Endothelial cell of umbilical vein (primary cell): ENCODE results near the gene KCNK10. TPM values are rescaled to one million over a fixed set of nuclear protein-coding genes. Genes with fewer than 3 reads are reported as not detected.

Experiments used
- BruUV-seq: library from RNA; stranded (reverse); fragments of 400-500 nt; replicated peaks from 2 replicates; lab custom pipeline; 2021; lab: Mats Ljungman, UMichigan
- CTCF ChIA-PET: fragments of 300-600, 350-600 bp; sonication (Branson Sonifier 250); formaldehyde crosslinking; loops from one replicate; lab custom pipeline; 2021; ENCODE audit warnings: antibody characterized with exemption, inconsistent platforms; lab: Charles Lee
- POLR2A ChIA-PET: fragments of 300-600, 350-600 bp; sonication (Branson Sonifier 250); formaldehyde crosslinking; loops from one replicate; lab custom pipeline; 2021; ENCODE audit warnings: antibody characterized with exemption, inconsistent platforms; lab: Charles Lee
- DNase-seq: peaks from one replicate; pipeline ENCODE4 v3.0.0-alpha.2; 2011; ENCODE audit warnings: low read depth, low spot score
- FAIRE-seq: peaks from 2 replicates; lab custom pipeline; 2011; peaks lifted over from hg19 to GRCh38; lab: Jason Lieb, UNC
- H2AFZ ChIP-seq: 2 replicates; pipeline ENCODE4 v1.6.0; 2012; ENCODE audit warnings: low read depth, low read length, control low read depth, inconsistent platforms
- H3K27ac ChIP-seq: 2 replicates; pipeline ENCODE4 v1.5.1; 2011; ENCODE audit warnings: low read depth, mild to moderate bottlenecking, control low read depth, low read length, moderate library complexity; ENCODE audit not compliant: insufficient read depth
- H3K27me3 ChIP-seq, 2 experiments: 2 replicates each; pipeline versions ENCODE4 v1.6.0 to v1.6.1; 2011; ENCODE audit warnings: low read length in 2 of 2, mixed read lengths in 1 of 2; ENCODE audit not compliant: control insufficient read depth in 2 of 2, insufficient read depth in 2 of 2
- H3K36me3 ChIP-seq, 2 experiments: 2 replicates in 1 of 2; 3 replicates in 1 of 2; pipeline ENCODE4 v1.5.1; 2011; ENCODE audit warnings: low read length in 2 of 2, mild to moderate bottlenecking in 1 of 2, moderate library complexity in 1 of 2; ENCODE audit not compliant: control insufficient read depth in 2 of 2, insufficient read depth in 2 of 2; ENCODE audit errors: extremely low read depth in 1 of 2
- H3K4me1 ChIP-seq: 3 replicates; pipeline ENCODE4 v1.5.1; 2011; ENCODE audit warnings: mild to moderate bottlenecking, low read length; ENCODE audit not compliant: control insufficient read depth, insufficient read depth; ENCODE audit errors: extremely low read depth
- H3K4me2 ChIP-seq: 2 replicates; pipeline ENCODE4 v1.6.1; 2011; ENCODE audit warnings: low read length, control low read depth, mixed read lengths; ENCODE audit not compliant: insufficient read depth
- H3K4me3 ChIP-seq, 3 experiments: fragments of 200-600 bp in 1 of 3; sonication (generic), shearing (Covaris generic) in 1 of 3; replicated peaks in 1 of 3; 2 replicates each; pipeline ENCODE4 v1.5.1; 2011 to 2016; ENCODE audit warnings: control low read depth in 3 of 3, low read length in 3 of 3, mild to moderate bottlenecking in 2 of 3, inconsistent platforms in 1 of 3, low read depth in 1 of 3, moderate library complexity in 1 of 3; ENCODE audit not compliant: insufficient read depth in 1 of 3
- H3K79me2 ChIP-seq: 2 replicates; pipeline ENCODE4 v1.6.0; 2012; ENCODE audit warnings: low read length, inconsistent platforms; ENCODE audit not compliant: control insufficient read depth, insufficient read depth
- H3K9ac ChIP-seq: replicated peaks from 2 replicates; pipeline ENCODE3; 2011; ENCODE audit warnings: low read length, control low read depth; ENCODE audit not compliant: insufficient read depth; ENCODE audit errors: extremely low read depth
- H3K9me1 ChIP-seq: replicated peaks from 3 replicates; pipeline ENCODE4 v1.6.0; 2011; ENCODE audit warnings: mild to moderate bottlenecking, low read length; ENCODE audit not compliant: control insufficient read depth, insufficient read depth; ENCODE audit errors: extremely low read depth
- H3K9me3 ChIP-seq: replicated peaks from 2 replicates; pipeline ENCODE4 v1.5.1; 2012; ENCODE audit warnings: low read length, inconsistent platforms; ENCODE audit not compliant: control insufficient read depth, insufficient read depth
- H4K20me1 ChIP-seq: replicated peaks from 2 replicates; pipeline ENCODE3; 2011; ENCODE audit warnings: mild to moderate bottlenecking, low read length; ENCODE audit not compliant: control insufficient read depth, insufficient read depth; ENCODE audit errors: extremely low read depth
- CTCF ChIP-seq, 2 donors: IDR thresholded peaks; 1 replicate in 1 of 2; 2 replicates in 1 of 2; pipeline ENCODE4 v1.5.1; 2011; ENCODE audit warnings: low read length in 2 of 2, mild to moderate bottlenecking in 2 of 2, moderate library complexity in 2 of 2, control low read depth in 1 of 2, inconsistent platforms in 1 of 2, low read depth in 1 of 2; ENCODE audit not compliant: insufficient read depth in 1 of 2; ENCODE audit errors: extremely low read depth in 1 of 2
- EZH2 ChIP-seq: IDR thresholded peaks from 2 replicates; pipeline ENCODE4 v1.6.1; 2012; ENCODE audit warnings: borderline replicate concordance, low read depth, mild to moderate bottlenecking, moderate library complexity, low read length, inconsistent platforms; ENCODE audit not compliant: severe bottlenecking
- FOS ChIP-seq: IDR thresholded peaks from 2 replicates; pipeline ENCODE4 v1.6.1; 2011; ENCODE audit warnings: mild to moderate bottlenecking, low read length, moderate library complexity, borderline replicate concordance; ENCODE audit not compliant: insufficient read depth
- GATA2 ChIP-seq: IDR thresholded peaks from 2 replicates; pipeline ENCODE4 v1.7.0; 2011; ENCODE audit warnings: low read depth, mild to moderate bottlenecking, moderate library complexity, mixed read lengths, low read length; ENCODE audit not compliant: insufficient read length, insufficient read depth
- JUN ChIP-seq: IDR thresholded peaks from 2 replicates; pipeline ENCODE4 v1.6.1; 2011; ENCODE audit warnings: borderline replicate concordance, low read depth; ENCODE audit not compliant: insufficient read length, insufficient read depth
- MAX ChIP-seq: IDR thresholded peaks from 2 replicates; pipeline ENCODE4 v1.6.1; 2011; ENCODE audit not compliant: insufficient read depth, insufficient read length
- MYC ChIP-seq: IDR thresholded peaks from one replicate; pipeline ENCODE4 v1.6.1; 2011; ENCODE audit warnings: mild to moderate bottlenecking, low read depth, low read length
- POLR2A ChIP-seq: IDR thresholded peaks from 2 replicates; pipeline ENCODE4 v1.6.1; 2012; ENCODE audit warnings: low read depth, mild to moderate bottlenecking, control low read depth, low read length
- POLR2AphosphoS5 ChIP-seq: IDR thresholded peaks from 2 replicates; pipeline ENCODE4 v1.6.1; 2012; ENCODE audit warnings: low read depth, mild to moderate bottlenecking, control low read depth, low read length, moderate library complexity; ENCODE audit not compliant: insufficient read depth
- dilution Hi-C: fragments of 300-500 bp; cut with MboI; formaldehyde crosslinking; loops from one replicate; pipeline ENCODE4 v1.15.0; 2019; ENCODE audit warnings: low sequenced_read_pairs; ENCODE audit not compliant: extremely low pct_ligation_motif_present
- intact Hi-C: fragments of 100-400 bp; cut with micrococcal nuclease; formaldehyde crosslinking; loops from one replicate; pipeline ENCODE4 v1.10.0; 2022
- polyA plus RNA-seq, 4 experiments: library from polyadenylated mRNA; depleted of rRNA in 3 of 4; stranded (reverse) in 3 of 4; unstranded in 1 of 4; fragments of >200 nt; gene quantifications; 2 replicates each; pipeline versions ENCODE4 v1.2.1 to v1.2.3, GENCODE V29; 2011 to 2012; ENCODE audit warnings: missing spikeins in 1 of 4
- total RNA-seq: library from RNA; stranded (reverse); gene quantifications from 2 replicates; pipeline ENCODE4 v1.2.3, GENCODE V29; 2021

KCNK10 gene
- total and polyA plus RNA-seq, 2 donors (not counting 3 experiments of a cell fraction or from before 2014, with no cell fraction given) = not detected

- no peaks in the 10 kb centered on the region for H3K36me3 ChIP-seq
- TF ChIP-seq GATA2 = no peak
- no peak for TF ChIP-seq FOS
- TF ChIP-seq JUN = no peak
- no peak for TF ChIP-seq POLR2A
- no peak for TF ChIP-seq EZH2
- no peak for TF ChIP-seq MYC
- TF ChIP-seq CTCF (IDR thresholded peaks at IDR 0.05; ENCODE audit: extremely low read depth in 1 of 2, insufficient read depth in 1 of 2, low read depth in 1 of 2, low read length in 2 of 2) = no peak
- TF ChIP-seq MAX = no peak
- TF ChIP-seq POLR2AphosphoS5 = no peak
- no peaks in the 10 kb centered on the region for H3K9me1 ChIP-seq
- no peaks in the 10 kb centered on the region for H3K4me1 ChIP-seq
- H3K79me2 ChIP-seq = no peaks in the 10 kb centered on the region
- no peaks in the 10 kb centered on the region for H4K20me1 ChIP-seq
- no peak for DNase-seq
- H3K27ac ChIP-seq = no peak overlapping the region
- dilution Hi-C loops = no loop called here
- no TSS peak for BruUV-seq
- H3K9me3 ChIP-seq = no peaks in the 10 kb centered on the region
- ChIA-PET CTCF (interaction anchor here (1.4 kb wide), 1 partner anchor 12 kb away, joined by 3 read pairs; no protein-coding TSS in a partner anchor), POLR2A (no interaction called here)
- intact Hi-C loops = no loop called here
- no peak overlapping the region for H3K4me2 ChIP-seq
- FAIRE-seq = no peak
- H3K9ac ChIP-seq = no peak overlapping the region
- no peak overlapping the region for H3K4me3 ChIP-seq
- H2AFZ ChIP-seq = no peak overlapping the region
- no peaks in the 10 kb centered on the region for H3K27me3 ChIP-seq
Measured at GRCh38 chr14:88269806-88270420, 53.2 kb downstream of the KCNK10 start.
